Measurements from ENCODE around the gene COTL1. TPM values are rescaled to one million over a fixed set of nuclear protein-coding genes. Genes with fewer than 3 reads are reported as not detected.

The COTL1 gene
- total and polyA plus RNA-seq, 8 donors = 92.7 to 206 (median 119) TPM

DNA sequence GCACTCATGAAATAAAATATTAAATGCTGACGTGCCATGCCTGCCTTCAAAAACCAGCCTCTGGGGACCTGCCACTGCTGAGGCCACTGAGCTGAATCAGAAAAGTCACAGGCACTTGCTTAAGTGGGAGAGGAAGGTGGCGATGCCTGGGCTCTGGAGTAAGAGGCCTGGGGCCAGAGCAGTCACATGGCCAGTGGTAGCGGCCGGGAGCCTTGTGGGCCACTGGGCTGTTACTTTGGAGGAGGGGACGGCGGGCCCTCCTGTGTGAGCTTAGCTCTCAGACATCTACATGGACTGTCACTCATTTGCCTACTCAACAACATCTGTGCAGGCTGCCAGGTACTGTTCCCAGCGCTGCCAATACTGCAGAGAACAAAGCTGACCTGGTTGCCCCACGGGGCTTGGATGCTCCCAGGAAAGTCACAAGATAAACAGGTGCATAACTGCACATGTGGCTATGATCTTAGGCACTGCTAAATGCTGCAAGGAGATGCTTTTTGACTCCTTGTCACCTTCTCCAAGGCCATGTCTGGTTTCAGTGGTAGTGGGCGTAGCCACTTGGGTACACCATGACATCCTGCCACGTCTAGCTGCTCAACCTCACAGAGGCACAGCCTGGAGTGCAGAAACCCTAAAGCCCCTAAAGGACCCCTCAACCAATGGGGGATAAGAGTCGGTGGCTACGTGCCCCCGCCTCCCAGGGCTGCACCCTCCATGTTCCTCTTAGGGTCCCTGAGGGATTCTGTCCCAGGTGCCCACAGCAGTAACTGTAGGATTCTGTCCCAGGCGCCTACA, 11.6 kb downstream of the COTL1 start:
- ATAC-seq = no peak
- Histone ChIP-seq H3K36me3 (no peaks in the 10 kb centered on the region), H3K27me3 (no peaks in the 10 kb centered on the region), H3K27ac (peak overlapping the region in 1 of 2 donors; percentile 88), H3K4me1 (peaks cover 5 to 94% of the 10 kb centered on the region in 2 donors), H3K9me3 (peaks cover 0 to 7% of the 10 kb centered on the region in 2 donors), H3K4me3 (no peak overlapping the region)
- TF ChIP-seq, protein P1, sequence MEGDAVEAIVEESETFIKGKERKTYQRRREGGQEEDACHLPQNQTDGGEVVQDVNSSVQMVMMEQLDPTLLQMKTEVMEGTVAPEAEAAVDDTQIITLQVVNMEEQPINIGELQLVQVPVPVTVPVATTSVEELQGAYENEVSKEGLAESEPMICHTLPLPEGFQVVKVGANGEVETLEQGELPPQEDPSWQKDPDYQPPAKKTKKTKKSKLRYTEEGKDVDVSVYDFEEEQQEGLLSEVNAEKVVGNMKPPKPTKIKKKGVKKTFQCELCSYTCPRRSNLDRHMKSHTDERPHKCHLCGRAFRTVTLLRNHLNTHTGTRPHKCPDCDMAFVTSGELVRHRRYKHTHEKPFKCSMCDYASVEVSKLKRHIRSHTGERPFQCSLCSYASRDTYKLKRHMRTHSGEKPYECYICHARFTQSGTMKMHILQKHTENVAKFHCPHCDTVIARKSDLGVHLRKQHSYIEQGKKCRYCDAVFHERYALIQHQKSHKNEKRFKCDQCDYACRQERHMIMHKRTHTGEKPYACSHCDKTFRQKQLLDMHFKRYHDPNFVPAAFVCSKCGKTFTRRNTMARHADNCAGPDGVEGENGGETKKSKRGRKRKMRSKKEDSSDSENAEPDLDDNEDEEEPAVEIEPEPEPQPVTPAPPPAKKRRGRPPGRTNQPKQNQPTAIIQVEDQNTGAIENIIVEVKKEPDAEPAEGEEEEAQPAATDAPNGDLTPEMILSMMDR (IDR thresholded peaks at IDR 0.05) = no peak
- peak in 1 of 4 donors; percentile 24 for DNase-seq
- intact Hi-C loops (cut with DNase I) = no loop called here

DNA sequence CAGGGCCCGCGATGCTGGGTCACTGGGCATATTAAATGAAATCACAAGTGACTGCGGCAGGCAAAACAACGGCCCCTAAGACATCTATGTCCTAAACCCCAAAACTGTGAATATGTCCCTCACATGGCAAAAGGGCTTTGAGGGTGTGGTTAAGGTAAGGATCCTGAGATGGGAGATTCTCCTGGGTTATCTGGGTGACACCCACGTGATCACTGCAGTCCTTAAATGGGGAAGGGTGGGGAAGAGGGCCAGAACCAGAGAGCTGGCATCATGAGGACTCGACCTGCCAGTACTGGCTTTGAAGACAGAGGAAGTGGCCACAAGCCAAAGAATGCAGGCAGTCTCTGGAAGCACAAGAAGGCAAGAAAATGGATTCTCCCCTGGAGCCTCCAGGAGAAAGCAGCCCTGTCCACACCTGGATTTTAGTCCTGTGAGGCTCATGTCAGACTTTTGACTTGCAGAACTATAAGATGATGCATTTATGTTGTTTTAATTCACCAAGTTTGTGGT, 12.5 kb downstream of the COTL1 start:
- TF ChIP-seq, protein P1 (IDR thresholded peaks at IDR 0.05) = no peak
- intact Hi-C loops (cut with DNase I) = no loop called here
- Histone ChIP-seq H3K9me3 (peaks cover 0 to 6% of the 10 kb centered on the region in 2 donors), H3K27me3 (no peaks in the 10 kb centered on the region), H3K4me3 (no peak overlapping the region), H3K36me3 (no peaks in the 10 kb centered on the region), H3K27ac (peak overlapping the region in 1 of 2 donors; percentile 90), H3K4me1 (peaks cover 5 to 94% of the 10 kb centered on the region in 2 donors)
- DNase-seq = no peak
- ATAC-seq = no peak

GRCh38 chr16:84604477-84605013, 13.3 kb downstream of the COTL1 start:
- Histone ChIP-seq H3K4me1 (peaks cover 14 to 97% of the 10 kb centered on the region in 2 donors), H3K4me3 (no peak overlapping the region), H3K27ac (peak overlapping the region in 1 of 2 donors; percentile 90), H3K36me3 (no peaks in the 10 kb centered on the region), H3K27me3 (no peaks in the 10 kb centered on the region), H3K9me3 (peaks cover 0 to 2% of the 10 kb centered on the region in 2 donors)
- DNase-seq (no peak), ATAC-seq (no peak)
- TF ChIP-seq, protein P1 (IDR thresholded peaks at IDR 0.05) = no peak
- intact Hi-C loops (cut with DNase I) = no loop called here

- Histone ChIP-seq H3K27ac (peak overlapping the region; percentile 75 to 90), H3K9me3 (peaks cover 0 to 2% of the 10 kb centered on the region in 2 donors), H3K4me1 (peaks cover 20 to 97% of the 10 kb centered on the region in 2 donors), H3K27me3 (no peaks in the 10 kb centered on the region), H3K4me3 (no peak overlapping the region), H3K36me3 (no peaks in the 10 kb centered on the region)
- TF ChIP-seq, protein P1 (IDR thresholded peaks at IDR 0.05) = no peak
- DNase-seq (no peak), ATAC-seq (no peak)
- intact Hi-C loops (cut with DNase I) = no loop called here
Observed at GRCh38 chr16:84603940-84604339, 13.9 kb downstream of the COTL1 start.
